Esophagus muscularis mucosa (tissue), 4 donors: ENCODE measurements around the gene PELO. TPM values are rescaled to one million over a fixed set of nuclear protein-coding genes. Genes with fewer than 3 reads are reported as not detected.

Source experiments
- DNase-seq: peaks from one replicate; pipeline ENCODE4 v3.0.0-alpha.2; 2017; ENCODE audit errors: extremely low spot score
- H3K27ac ChIP-seq, 4 donors: fragments of 200-600 bp; sonication (generic); replicated peaks in 1 of 4; 1 replicate in 3 of 4; 2 replicates in 1 of 4; pipeline ENCODE4 v1.5.1; 2016 to 2019; ENCODE audit warnings: mild to moderate bottlenecking in 1 of 4
- H3K27me3 ChIP-seq, 4 donors: fragments of 200-600 bp; sonication (generic); one replicate each; pipeline versions ENCODE4 v1.5.1 to v1.6.0; 2016 to 2019
- H3K36me3 ChIP-seq, 4 donors: fragments of 200-600 bp; sonication (generic); one replicate each; pipeline ENCODE4 v1.5.1; 2016 to 2019
- H3K4me1 ChIP-seq, 4 donors: fragments of 200-600 bp; sonication (generic); one replicate each; pipeline ENCODE4 v1.5.1; 2016 to 2019
- H3K4me3 ChIP-seq, 4 donors: fragments of 200-600 bp; sonication (generic); 1 replicate in 2 of 4; 2 replicates in 2 of 4; pipeline ENCODE4 v1.5.1; 2016 to 2019; ENCODE audit warnings: mild to moderate bottlenecking in 4 of 4, moderate library complexity in 1 of 4
- H3K9me3 ChIP-seq, 4 donors: fragments of 200-600 bp; sonication (generic); 1 replicate in 3 of 4; 2 replicates in 1 of 4; pipeline ENCODE4 v1.5.1; 2016 to 2019
- CTCF ChIP-seq, 3 experiments: fragments of 200-600 bp in 2 of 3; fragments of 450-650 bp in 1 of 3; sonication (generic) in 2 of 3; IDR thresholded peaks; one replicate each; pipeline ENCODE4 v1.5.1; 2017 to 2019; ENCODE audit warnings: antibody characterized with exemption in 3 of 3, mild to moderate bottlenecking in 2 of 3, moderate library complexity in 1 of 3
- EP300 ChIP-seq: sonication (generic); formaldehyde crosslinking; IDR thresholded peaks from one replicate; pipeline ENCODE4 v1.6.1; 2017; ENCODE audit warnings: antibody characterized with exemption
- POLR2A ChIP-seq: fragments of 450-650 bp; IDR thresholded peaks from one replicate; pipeline ENCODE4 v1.6.1; 2017; ENCODE audit warnings: antibody characterized with exemption, moderate library complexity, mild to moderate bottlenecking, low read depth
- POLR2AphosphoS5 ChIP-seq, 2 donors: sonication (generic); formaldehyde crosslinking; IDR thresholded peaks; one replicate each; pipeline ENCODE4 v1.6.1; 2017; ENCODE audit warnings: antibody characterized with exemption in 2 of 2
- WGBS: methylation state at CpG from one replicate; pipeline ENCODE4 v1.1.5; 2018; 5-methylcytosine and 5-hydroxymethylcytosine counted together
- intact Hi-C: fragments of 100-400 bp; cut with DNase I; formaldehyde crosslinking; loops from one replicate; pipeline ENCODE4 v1.15.1; 2023
- total RNA-seq, 4 donors: library from RNA; depleted of rRNA; stranded (reverse); fragments of >200 nt; gene quantifications; one replicate each; pipeline versions ENCODE4 v1.1.0 to v1.2.1, GENCODE V29; 2016

Gene PELO
- total RNA-seq, 4 donors from 2014 or later, result 43.1 to 77.7 (median 69.7) TPM

GRCh38 chr5:52773342-52773741 lies 14.4 kb upstream of the PELO start:
- Histone ChIP-seq H3K4me3 (no peak overlapping the region), H3K4me1 (peaks cover 0 to 4% (median 3%) of the 10 kb centered on the region in 4 donors), H3K27me3 (no peaks in the 10 kb centered on the region), H3K27ac (no peak overlapping the region), H3K36me3 (no peaks in the 10 kb centered on the region), H3K9me3 (no peaks in the 10 kb centered on the region)
- whole genome bisulfite sequencing, result 87% methylated on average over 2 of the region's 2 CpGs
- no peak for TF ChIP-seq POLR2AphosphoS5 (IDR thresholded peaks at IDR 0.05)
- no peak for TF ChIP-seq EP300
- no peak for TF ChIP-seq CTCF (IDR thresholded peaks at IDR 0.05)
- no peak for TF ChIP-seq POLR2A
- intact Hi-C loops, result no loop called here
- DNase-seq, result no peak

GRCh38 chr5:52774005-52774410 lies 13.7 kb upstream of the PELO start:
- no peak for DNase-seq
- Histone ChIP-seq H3K27ac (no peak overlapping the region), H3K4me1 (no peaks in the 10 kb centered on the region), H3K36me3 (no peaks in the 10 kb centered on the region), H3K27me3 (no peaks in the 10 kb centered on the region), H3K9me3 (no peaks in the 10 kb centered on the region), H3K4me3 (no peak overlapping the region)
- TF ChIP-seq POLR2AphosphoS5 (IDR thresholded peaks at IDR 0.05), result no peak
- no peak for TF ChIP-seq POLR2A
- no peak for TF ChIP-seq CTCF (IDR thresholded peaks at IDR 0.05)
- TF ChIP-seq EP300, result no peak
- intact Hi-C loops, result no loop called here
- WGBS, result 53% methylated on average over 5 of the region's 5 CpGs

- intact Hi-C loops, result no loop called here
- Histone ChIP-seq H3K9me3 (no peaks in the 10 kb centered on the region), H3K27ac (no peak overlapping the region), H3K27me3 (no peaks in the 10 kb centered on the region), H3K36me3 (no peaks in the 10 kb centered on the region), H3K4me1 (no peaks in the 10 kb centered on the region), H3K4me3 (no peak overlapping the region)
- TF ChIP-seq POLR2AphosphoS5 (IDR thresholded peaks at IDR 0.05), result no peak
- TF ChIP-seq EP300, result no peak
- no peak for TF ChIP-seq POLR2A
- no peak for TF ChIP-seq CTCF (IDR thresholded peaks at IDR 0.05)
- DNase-seq, result no peak
- WGBS, result 89% methylated on average over 2 of the region's 2 CpGs
Measured at GRCh38 chr5:52776116-52776515, 11.6 kb upstream of the PELO start.

- H3K27me3 ChIP-seq, result no peaks in the 10 kb centered on the region
- TF ChIP-seq EP300 (no peak), POLR2A (no peak), POLR2AphosphoS5 (IDR thresholded peaks at IDR 0.05) (no peak), CTCF (IDR thresholded peaks at IDR 0.05) (no peak)
- no peak for DNase-seq
- WGBS, result 69% methylated on average over 4 of the region's 4 CpGs
- H3K27ac ChIP-seq, result no peak overlapping the region
- no peaks in the 10 kb centered on the region for H3K9me3 ChIP-seq
- H3K36me3 ChIP-seq, result no peaks in the 10 kb centered on the region
- H3K4me1 ChIP-seq, result no peaks in the 10 kb centered on the region
- H3K4me3 ChIP-seq, result no peak overlapping the region
- intact Hi-C loops, result no loop called here
Measured at GRCh38 chr5:52777186-52777585, 10.5 kb upstream of the PELO start.

- Histone ChIP-seq H3K4me1 (peaks cover 0 to under 1% (median 0%) of the 10 kb centered on the region in 4 donors), H3K36me3 (no peaks in the 10 kb centered on the region), H3K4me3 (no peak overlapping the region), H3K27me3 (no peaks in the 10 kb centered on the region), H3K27ac (no peak overlapping the region), H3K9me3 (no peaks in the 10 kb centered on the region)
- DNase-seq, result no peak
- TF ChIP-seq EP300 (no peak), POLR2AphosphoS5 (IDR thresholded peaks at IDR 0.05) (no peak)
- 79% methylated on average over 1 of the region's 1 CpG for WGBS
- intact Hi-C loops, result no loop called here
Measured at GRCh38 chr5:52778781-52779180, 8.9 kb upstream of the PELO start.
